HAP-1 (cell line): Measurements from ENCODE around the gene L3MBTL3.
A peak's percentile ranks its signal among the peaks of the same experiment; 100 is the strongest.

ENCODE experiments used
- DNase-seq, 2 experiments: peaks; one replicate each; pipeline ENCODE4 v3.0.0-alpha.2; 2016 to 2020; ENCODE audit warnings: low spot score in 2 of 2
- H3K27me3 ChIP-seq: fragments of 250-450 bp; sonication (Bioruptor Pico); 2 replicates; pipeline ENCODE4 v1.5.1; 2020; ENCODE audit warnings: low read depth, mild to moderate bottlenecking, moderate library complexity
- H3K36me3 ChIP-seq: fragments of 250-450 bp; sonication (Bioruptor Pico); replicated peaks from 2 replicates; pipeline ENCODE4 v1.5.1; 2020; ENCODE audit warnings: mild to moderate bottlenecking
- H3K4me1 ChIP-seq: fragments of 250-450 bp; sonication (Bioruptor Pico); 2 replicates; pipeline ENCODE4 v1.5.1; 2020; ENCODE audit warnings: mild to moderate bottlenecking
- H3K4me3 ChIP-seq: fragments of 250-450 bp; sonication (Bioruptor Pico); 2 replicates; pipeline ENCODE4 v1.5.1; 2020; ENCODE audit warnings: mild to moderate bottlenecking, moderate library complexity
- H3K9me3 ChIP-seq: fragments of 250-450 bp; sonication (Bioruptor Pico); 2 replicates; pipeline ENCODE4 v1.5.1; 2020; ENCODE audit warnings: mild to moderate bottlenecking, moderate library complexity
- in situ Hi-C: fragments of 300-500 bp; cut with MboI; formaldehyde crosslinking; loops from 3 replicates; pipeline ENCODE4 v1.14.3; 2020; ENCODE audit warnings: low sequenced_read_pairs, inconsistent platforms, mixed read lengths

Gene L3MBTL3

GRCh38 chr6:130037207-130037811 is 18.9 kb downstream of the L3MBTL3 start:
- DNase-seq = no peak
- no peaks in the 10 kb centered on the region for H3K4me1 ChIP-seq
- no peak overlapping the region for H3K4me3 ChIP-seq
- in situ Hi-C loops = no loop called here
- H3K36me3 ChIP-seq = no peaks in the 10 kb centered on the region
- H3K9me3 ChIP-seq = no peaks in the 10 kb centered on the region
- H3K27me3 ChIP-seq = no peaks in the 10 kb centered on the region

GRCh38 chr6:130041594-130041993 is 23.2 kb downstream of the L3MBTL3 start:
- DNase-seq = no peak
- H3K4me1 ChIP-seq = 0 out of 2 replicates have a peak, but pooled peaks cover 5% of the 10 kb centered on the region
- H3K36me3 ChIP-seq = no peaks in the 10 kb centered on the region
- H3K4me3 ChIP-seq = no peak overlapping the region
- H3K27me3 ChIP-seq = no peaks in the 10 kb centered on the region
- H3K9me3 ChIP-seq = no peaks in the 10 kb centered on the region
- in situ Hi-C loops = no loop called here

GRCh38 chr6:130043344-130043743 is 25.0 kb downstream of the L3MBTL3 start:
- no peak overlapping the region for H3K4me3 ChIP-seq
- in situ Hi-C loops = no loop called here
- 0 out of 2 replicates have a peak, but pooled peaks cover 5% of the 10 kb centered on the region for H3K4me1 ChIP-seq
- H3K36me3 ChIP-seq = no peaks in the 10 kb centered on the region
- no peaks in the 10 kb centered on the region for H3K27me3 ChIP-seq
- no peak for DNase-seq
- no peaks in the 10 kb centered on the region for H3K9me3 ChIP-seq

DNA sequence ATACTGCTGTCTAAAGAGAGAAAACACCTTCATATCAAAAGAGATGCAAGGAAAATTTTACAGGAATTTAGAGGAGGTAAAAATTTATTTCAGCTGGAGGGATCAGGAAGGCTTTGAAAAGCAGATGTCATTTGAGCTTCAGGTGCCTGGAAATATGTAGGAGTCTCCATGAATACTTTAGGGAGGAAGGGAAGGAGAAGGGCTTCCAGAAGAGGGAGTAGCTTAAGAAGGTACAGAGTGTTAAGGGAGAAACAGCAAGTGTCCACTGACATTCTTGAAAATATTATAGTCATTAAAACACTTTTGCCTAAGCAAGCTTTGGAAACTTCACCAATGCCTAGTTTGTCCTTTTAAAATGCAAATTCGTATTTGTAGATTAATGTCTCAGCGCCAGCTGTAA is 27.2 kb downstream of the L3MBTL3 start:
- peak in 1 of 2 experiments; percentile 28 for DNase-seq
- H3K4me1 ChIP-seq = 0 out of 2 replicates have a peak, but pooled peaks cover 5% of the 10 kb centered on the region
- no peaks in the 10 kb centered on the region for H3K36me3 ChIP-seq
- H3K27me3 ChIP-seq = no peaks in the 10 kb centered on the region
- no peak overlapping the region for H3K4me3 ChIP-seq
- H3K9me3 ChIP-seq = no peaks in the 10 kb centered on the region
- in situ Hi-C loops = no loop called here

GRCh38 chr6:130046671-130047070 is 28.3 kb downstream of the L3MBTL3 start:
- no peak for DNase-seq
- Histone ChIP-seq H3K4me1 (0 out of 2 replicates have a peak, but pooled peaks cover 5% of the 10 kb centered on the region), H3K27me3 (no peaks in the 10 kb centered on the region), H3K9me3 (no peaks in the 10 kb centered on the region), H3K36me3 (0 out of 2 replicates have a peak, but pooled peaks cover 3% of the 10 kb centered on the region), H3K4me3 (no peak overlapping the region)
- in situ Hi-C loops = no loop called here

DNA sequence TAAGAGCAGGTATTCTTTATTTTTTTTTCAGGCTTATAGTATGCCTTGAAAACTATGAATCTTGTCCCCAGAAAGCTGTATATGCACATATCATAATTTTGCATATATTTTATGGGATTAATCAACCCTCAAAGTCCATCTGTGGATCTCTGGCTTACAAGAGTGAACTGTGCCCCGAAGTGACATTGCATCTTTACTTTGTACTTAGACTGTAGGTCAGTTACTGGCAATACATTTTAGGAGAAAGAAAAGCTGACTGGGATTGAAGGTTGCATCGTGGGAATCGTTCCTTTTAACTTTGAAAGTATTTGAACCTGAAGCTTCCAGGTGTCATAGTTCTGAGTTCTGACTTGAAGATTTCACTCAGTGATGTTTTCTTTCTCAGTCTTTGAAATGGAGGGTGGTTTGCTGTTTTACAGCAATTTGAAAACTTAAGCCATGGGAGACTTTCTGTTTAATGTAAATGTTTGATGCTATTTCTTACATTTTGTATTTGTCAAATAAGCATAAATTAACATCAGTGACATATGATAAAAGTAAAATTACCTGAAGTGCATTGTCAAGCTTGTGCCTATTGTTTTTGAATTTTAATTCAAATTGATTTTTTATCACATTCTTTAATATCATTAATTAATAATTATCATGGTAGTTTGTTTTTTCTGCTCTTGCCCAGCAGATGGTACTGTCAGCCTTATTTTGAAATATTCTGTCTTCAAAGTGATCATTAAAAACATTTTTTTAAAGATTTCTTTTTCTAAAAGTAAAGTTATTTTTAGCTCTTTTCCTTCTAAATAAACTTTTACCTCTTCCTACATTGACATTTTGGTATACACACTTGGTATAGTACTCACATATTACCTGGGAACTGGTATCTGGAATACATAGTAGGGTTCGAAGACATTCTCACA is 29.0 kb downstream of the L3MBTL3 start:
- in situ Hi-C loops = no loop called here
- no peak overlapping the region for H3K4me3 ChIP-seq
- 0 out of 2 replicates have a peak, but pooled peaks cover 3% of the 10 kb centered on the region for H3K36me3 ChIP-seq
- H3K4me1 ChIP-seq = 0 out of 2 replicates have a peak, but pooled peaks cover 5% of the 10 kb centered on the region
- H3K9me3 ChIP-seq = no peaks in the 10 kb centered on the region
- no peak for DNase-seq
- no peaks in the 10 kb centered on the region for H3K27me3 ChIP-seq

GRCh38 chr6:130050230-130050629 is 31.8 kb downstream of the L3MBTL3 start:
- Histone ChIP-seq H3K36me3 (0 out of 2 replicates have a peak, but pooled peaks cover 3% of the 10 kb centered on the region), H3K27me3 (no peaks in the 10 kb centered on the region), H3K4me1 (0 out of 2 replicates have a peak, but pooled peaks cover 5% of the 10 kb centered on the region), H3K4me3 (no peak overlapping the region), H3K9me3 (no peaks in the 10 kb centered on the region)
- no peak for DNase-seq
- in situ Hi-C loops = no loop called here

DNA sequence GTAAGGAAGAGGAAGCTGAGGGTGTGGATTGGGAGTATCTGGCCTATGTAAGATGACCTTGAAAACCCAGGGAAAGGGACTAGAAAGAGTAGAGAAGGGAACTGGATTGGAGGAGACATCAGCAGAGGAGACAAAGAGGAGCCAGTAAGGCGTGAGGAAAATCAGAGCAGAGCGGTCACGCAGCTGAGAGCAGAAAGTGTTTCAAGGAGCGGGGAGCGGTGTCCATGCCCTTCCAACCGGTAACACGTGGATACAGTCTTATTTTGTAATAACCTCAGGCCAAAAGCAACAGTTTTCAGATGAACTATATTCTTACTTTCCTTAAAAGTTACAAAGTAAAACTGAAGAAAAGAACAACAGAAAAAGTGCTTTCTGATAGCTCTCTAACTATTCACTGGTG is 36.3 kb downstream of the L3MBTL3 start:
- in situ Hi-C loops = no loop called here

GRCh38 chr6:130055271-130055670 is 36.9 kb downstream of the L3MBTL3 start:
- in situ Hi-C loops = no loop called here
- Histone ChIP-seq H3K27me3 (no peaks in the 10 kb centered on the region), H3K4me1 (no peaks in the 10 kb centered on the region), H3K36me3 (peaks cover 13% of the 10 kb centered on the region), H3K4me3 (no peak overlapping the region), H3K9me3 (no peaks in the 10 kb centered on the region)
- no peak for DNase-seq

More for the DNA sequence above, 36.3 kb downstream of the L3MBTL3 start:
- peaks cover 13% of the 10 kb centered on the region for H3K36me3 ChIP-seq
- no peaks in the 10 kb centered on the region for H3K9me3 ChIP-seq
- H3K27me3 ChIP-seq = no peaks in the 10 kb centered on the region
- H3K4me1 ChIP-seq = no peaks in the 10 kb centered on the region
- no peak for DNase-seq
- H3K4me3 ChIP-seq = no peak overlapping the region

- in situ Hi-C loops = no loop called here
- peaks cover 10% of the 10 kb centered on the region for H3K36me3 ChIP-seq
Observed at GRCh38 chr6:130057495-130057894, 39.1 kb downstream of the L3MBTL3 start.

DNA sequence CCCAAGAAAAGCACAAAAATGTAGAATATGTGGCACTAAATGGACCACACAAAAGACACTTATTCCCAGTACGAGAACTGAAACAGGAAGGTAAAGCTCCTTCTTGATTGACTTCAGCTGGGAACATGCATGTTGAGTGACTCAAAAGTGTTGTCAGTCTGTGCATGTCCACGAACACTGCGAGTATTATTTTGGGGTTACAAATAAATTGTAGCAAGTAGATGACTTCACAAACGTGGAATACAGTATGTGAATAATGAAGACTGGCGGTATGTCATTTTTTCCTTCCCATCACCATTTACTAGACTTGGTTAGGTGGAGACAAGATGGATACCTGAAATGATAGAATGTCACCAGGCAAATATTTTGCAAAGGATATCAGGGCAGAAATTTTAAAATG is 45.4 kb downstream of the L3MBTL3 start:
- no peaks in the 10 kb centered on the region for H3K9me3 ChIP-seq
- H3K4me1 ChIP-seq = no peaks in the 10 kb centered on the region
- H3K27me3 ChIP-seq = no peaks in the 10 kb centered on the region
- H3K36me3 ChIP-seq = no peaks in the 10 kb centered on the region
- DNase-seq = no peak
- no peak overlapping the region for H3K4me3 ChIP-seq
- in situ Hi-C loops = no loop called here

More at GRCh38 chr6:130057495-130057894, 39.1 kb downstream of the L3MBTL3 start:
- no peak overlapping the region for H3K4me3 ChIP-seq
- no peaks in the 10 kb centered on the region for H3K9me3 ChIP-seq
- H3K27me3 ChIP-seq = no peaks in the 10 kb centered on the region
- H3K4me1 ChIP-seq = no peaks in the 10 kb centered on the region
- DNase-seq = no peak

DNA sequence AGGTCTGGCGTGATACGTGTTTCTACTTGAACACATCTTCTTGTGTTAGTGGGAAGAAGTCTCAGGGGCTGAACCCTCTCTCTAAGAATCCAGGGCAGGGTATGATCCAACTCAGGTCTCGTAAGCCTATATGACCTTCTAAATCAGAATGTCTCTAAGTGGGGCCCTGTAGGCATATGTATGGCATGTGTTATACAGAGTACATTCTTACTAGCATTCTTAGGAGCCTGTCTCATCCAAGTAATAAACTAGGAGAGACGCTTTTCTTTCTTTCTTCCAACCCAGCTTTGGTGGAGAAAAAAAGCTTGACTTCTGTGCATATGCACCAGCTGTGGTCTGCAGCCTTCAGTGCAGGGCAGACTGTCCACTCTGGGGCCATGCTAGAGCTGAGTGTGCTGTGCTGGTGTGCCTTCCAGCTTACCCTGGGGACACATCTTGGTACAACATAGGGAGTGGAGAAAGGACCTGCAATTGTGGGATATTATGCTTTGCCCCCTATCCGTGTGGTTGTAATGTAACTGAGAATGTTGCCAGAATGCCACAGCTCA is 47.3 kb downstream of the L3MBTL3 start:
- no peaks in the 10 kb centered on the region for H3K27me3 ChIP-seq
- H3K36me3 ChIP-seq = no peaks in the 10 kb centered on the region
- H3K4me1 ChIP-seq = no peaks in the 10 kb centered on the region
- no peaks in the 10 kb centered on the region for H3K9me3 ChIP-seq
- DNase-seq = no peak
- in situ Hi-C loops = no loop called here
- H3K4me3 ChIP-seq = no peak overlapping the region

GRCh38 chr6:130069485-130069884 is 51.1 kb downstream of the L3MBTL3 start:
- Histone ChIP-seq H3K4me3 (no peak overlapping the region), H3K9me3 (no peaks in the 10 kb centered on the region), H3K4me1 (no peaks in the 10 kb centered on the region), H3K36me3 (no peaks in the 10 kb centered on the region), H3K27me3 (no peaks in the 10 kb centered on the region)
- in situ Hi-C loops = no loop called here
- DNase-seq = no peak

- in situ Hi-C loops = no loop called here
- no peaks in the 10 kb centered on the region for H3K27me3 ChIP-seq
Observed at GRCh38 chr6:130070326-130070725, 51.9 kb downstream of the L3MBTL3 start.

More at GRCh38 chr6:130070326-130070725, 51.9 kb downstream of the L3MBTL3 start:
- Histone ChIP-seq H3K4me3 (no peak overlapping the region), H3K4me1 (0 out of 2 replicates have a peak, but pooled peaks cover 3% of the 10 kb centered on the region), H3K9me3 (no peaks in the 10 kb centered on the region), H3K36me3 (no peaks in the 10 kb centered on the region)
- no peak for DNase-seq
